Epithelial cell of esophagus (primary cell): Measurements from ENCODE around the gene KRT71.
A peak's percentile ranks its signal among the peaks of the same experiment; 100 is the strongest.

ENCODE experiments used
- DNase-seq: peaks from one replicate; pipeline ENCODE4 v3.0.0; 2010; ENCODE audit warnings: low read depth
- H3K4me3 ChIP-seq: 2 replicates; pipeline ENCODE4 v1.5.1; 2011; ENCODE audit warnings: mild to moderate bottlenecking, low read length, control low read depth
- TF ChIP-seq, protein P1 (sequence below): IDR thresholded peaks from 2 replicates; pipeline ENCODE4 v1.5.1; 2011; ENCODE audit warnings: low read depth, mild to moderate bottlenecking, low read length, control low read depth, inconsistent platforms; ENCODE audit not compliant: insufficient read depth; ENCODE audit errors: missing control alignments

The KRT71 gene

DNA sequence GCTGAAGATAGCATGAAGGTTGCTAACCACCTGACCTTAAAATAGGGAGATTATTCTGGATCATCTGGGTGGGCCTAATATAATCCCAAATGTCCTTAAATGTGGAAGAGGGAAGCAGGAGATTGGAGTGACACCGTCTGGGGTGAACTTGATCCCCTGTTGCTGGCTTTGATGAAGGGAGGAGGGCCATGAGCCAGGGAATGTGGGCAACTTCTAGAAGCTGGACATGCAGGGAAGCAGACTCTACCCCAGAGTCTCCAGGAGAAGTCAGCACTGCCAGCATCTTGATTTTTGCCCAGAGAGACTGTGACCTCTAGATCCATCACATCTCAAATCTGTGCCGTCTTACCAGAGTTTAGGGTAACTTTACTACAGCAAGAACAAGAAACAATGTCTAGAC lies 23.5 kb downstream of the KRT71 start:
- DNase-seq: no peak
- TF ChIP-seq, protein P1, sequence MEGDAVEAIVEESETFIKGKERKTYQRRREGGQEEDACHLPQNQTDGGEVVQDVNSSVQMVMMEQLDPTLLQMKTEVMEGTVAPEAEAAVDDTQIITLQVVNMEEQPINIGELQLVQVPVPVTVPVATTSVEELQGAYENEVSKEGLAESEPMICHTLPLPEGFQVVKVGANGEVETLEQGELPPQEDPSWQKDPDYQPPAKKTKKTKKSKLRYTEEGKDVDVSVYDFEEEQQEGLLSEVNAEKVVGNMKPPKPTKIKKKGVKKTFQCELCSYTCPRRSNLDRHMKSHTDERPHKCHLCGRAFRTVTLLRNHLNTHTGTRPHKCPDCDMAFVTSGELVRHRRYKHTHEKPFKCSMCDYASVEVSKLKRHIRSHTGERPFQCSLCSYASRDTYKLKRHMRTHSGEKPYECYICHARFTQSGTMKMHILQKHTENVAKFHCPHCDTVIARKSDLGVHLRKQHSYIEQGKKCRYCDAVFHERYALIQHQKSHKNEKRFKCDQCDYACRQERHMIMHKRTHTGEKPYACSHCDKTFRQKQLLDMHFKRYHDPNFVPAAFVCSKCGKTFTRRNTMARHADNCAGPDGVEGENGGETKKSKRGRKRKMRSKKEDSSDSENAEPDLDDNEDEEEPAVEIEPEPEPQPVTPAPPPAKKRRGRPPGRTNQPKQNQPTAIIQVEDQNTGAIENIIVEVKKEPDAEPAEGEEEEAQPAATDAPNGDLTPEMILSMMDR: no peak
- H3K4me3 ChIP-seq: no peak overlapping the region

DNA sequence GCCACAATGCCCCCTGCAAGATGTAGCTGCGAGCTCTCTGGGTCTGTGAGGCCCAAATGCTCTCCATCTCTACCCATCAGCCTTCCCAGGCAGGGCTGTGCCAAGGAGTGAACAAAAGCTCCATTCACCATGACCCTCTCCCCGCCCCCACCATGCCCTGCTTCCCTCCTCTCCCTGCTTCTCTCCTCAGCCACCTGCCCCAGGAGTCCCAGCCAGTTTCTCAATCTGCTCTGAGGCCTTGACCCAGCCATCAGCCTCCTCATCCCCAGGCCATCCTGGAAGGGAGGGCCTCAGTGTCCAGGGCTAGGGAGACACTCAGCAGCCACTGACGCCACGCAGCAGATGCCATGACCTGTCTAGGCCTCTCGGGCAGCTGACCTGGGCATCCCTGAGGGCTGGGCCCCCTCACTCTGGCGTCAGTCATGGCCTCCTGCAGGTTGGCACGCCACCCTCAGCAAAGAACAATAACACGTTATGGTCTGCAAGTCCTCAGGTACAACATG lies 24.3 kb downstream of the KRT71 start:
- TF ChIP-seq, protein P1: no peak
- DNase-seq: no peak
- H3K4me3 ChIP-seq: no peak overlapping the region

DNA sequence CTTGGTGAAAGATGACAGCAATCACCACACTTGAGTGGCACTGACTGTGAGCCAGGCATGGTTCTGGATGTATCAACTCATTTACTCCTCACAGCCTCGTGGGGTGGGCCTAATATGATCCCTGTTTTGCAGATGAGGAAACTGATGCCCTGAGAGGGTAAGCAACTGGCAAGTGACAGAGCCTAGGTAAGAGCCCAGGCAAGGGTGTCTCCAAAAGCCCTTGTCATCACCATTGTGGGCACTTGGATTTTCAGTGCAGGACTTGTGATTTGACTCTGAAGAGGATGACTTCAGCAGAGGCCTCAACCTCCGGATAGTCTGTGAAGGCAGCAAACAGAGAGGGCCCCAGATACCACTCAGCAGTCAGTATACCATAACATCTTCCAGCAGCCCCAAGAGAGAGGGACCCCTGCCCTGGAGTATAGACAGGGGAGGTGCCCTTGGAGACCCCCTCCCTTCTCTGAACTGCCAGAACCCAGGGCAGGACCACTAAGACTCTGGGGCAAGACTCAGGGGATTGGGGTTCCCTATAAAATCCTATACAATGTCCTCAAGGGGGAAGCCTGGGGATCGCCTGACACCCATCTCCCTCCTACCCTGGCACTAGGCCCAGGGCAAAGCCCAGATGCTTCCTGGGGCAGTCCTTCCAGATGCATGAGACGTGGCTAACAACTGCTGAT lies 25.7 kb downstream of the KRT71 start:
- TF ChIP-seq, protein P1: no peak
- DNase-seq: no peak
- no peak overlapping the region for H3K4me3 ChIP-seq

DNA sequence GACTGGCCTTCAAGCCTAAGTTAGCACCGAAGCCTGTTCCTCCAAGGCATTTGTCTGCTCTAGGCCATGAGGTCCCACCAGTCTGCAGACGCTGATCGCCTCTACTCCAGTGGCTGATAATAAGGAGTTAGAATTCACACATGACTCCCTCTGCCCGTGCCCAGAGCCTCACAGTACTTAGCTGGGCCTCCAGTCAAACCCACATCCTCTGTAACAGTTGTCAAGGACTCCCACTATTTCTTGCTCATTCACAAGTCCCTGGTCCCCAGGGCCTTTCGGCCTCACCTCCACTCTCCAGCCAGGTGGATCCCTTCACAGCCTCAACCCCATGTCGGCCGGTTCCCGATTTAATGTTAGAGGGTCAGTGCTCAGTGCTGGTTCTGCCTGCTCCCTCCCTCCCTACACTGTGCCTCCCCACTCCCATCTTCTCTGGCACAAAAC lies 26.4 kb downstream of the KRT71 start:
- TF ChIP-seq, protein P1: no peak
- H3K4me3 ChIP-seq: no peak overlapping the region
- DNase-seq: no peak

GRCh38 chr12:52525661-52526499 lies 27.1 kb downstream of the KRT71 start:
- TF ChIP-seq, protein P1: no peak
- DNase-seq: no peak
- peak overlapping the region; percentile 24 for H3K4me3 ChIP-seq

DNA sequence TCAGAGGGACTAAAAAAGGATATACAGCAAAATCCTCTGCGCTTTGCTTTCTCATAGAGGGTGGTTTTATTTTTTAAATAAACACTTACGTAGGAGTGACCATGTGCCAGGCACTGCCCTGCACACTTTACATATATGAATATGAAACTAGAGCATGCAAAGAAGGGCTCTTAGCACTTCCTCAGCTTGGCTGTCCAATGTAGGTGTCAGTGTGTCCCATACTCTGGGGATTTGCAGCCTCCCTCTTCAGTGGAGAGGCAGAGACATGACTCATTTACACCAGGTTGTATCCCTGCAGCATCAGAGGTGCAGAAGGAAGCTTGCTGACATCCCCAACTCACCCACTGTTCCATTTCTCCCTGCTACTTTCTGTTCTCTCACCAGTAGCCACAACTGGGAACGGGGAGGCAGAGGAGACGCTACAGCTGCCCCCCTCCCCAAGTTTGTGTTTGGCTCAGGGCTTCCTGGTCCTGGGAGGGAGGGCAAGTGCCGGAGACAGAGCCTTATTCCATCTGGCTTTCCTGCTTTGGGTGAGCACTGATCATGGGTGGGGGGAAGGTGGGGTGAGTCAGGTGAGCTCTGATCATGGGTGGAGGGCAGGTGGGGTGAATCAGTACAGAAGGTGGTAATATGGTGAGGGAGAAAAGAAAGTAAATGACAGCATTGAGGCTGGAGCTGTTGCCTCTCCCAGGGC lies 27.9 kb downstream of the KRT71 start:
- peak; percentile 85 for DNase-seq
- TF ChIP-seq, protein P1: no peak
- H3K4me3 ChIP-seq: peak overlapping the region; percentile 24
